Breast epithelium (tissue), 4 donors: ENCODE measurements around the gene C1orf210. TPM values are rescaled to one million over a fixed set of nuclear protein-coding genes. Genes with fewer than 3 reads are reported as not detected.
A peak's percentile ranks its signal among the peaks of the same experiment; 100 is the strongest.

Experiments
- DNase-seq, 2 donors: peaks; one replicate each; pipeline ENCODE4 v3.0.0-alpha.2; 2019; ENCODE audit warnings: low spot score in 2 of 2
- H3K27ac ChIP-seq, 2 donors: fragments of 200-600 bp; sonication (generic) in 1 of 2; one replicate each; pipeline ENCODE4 v1.5.1; 2016 to 2019; ENCODE audit warnings: mild to moderate bottlenecking in 1 of 2
- H3K27me3 ChIP-seq, 2 donors: fragments of 200-600 bp; sonication (generic) in 1 of 2; one replicate each; pipeline versions ENCODE4 v1.5.1 to v1.6.0; 2017 to 2019; ENCODE audit warnings: control low read depth in 1 of 2, mild to moderate bottlenecking in 1 of 2
- H3K36me3 ChIP-seq: fragments of 200-600 bp; one replicate; pipeline ENCODE4 v1.5.1; 2019
- H3K4me1 ChIP-seq, 2 donors: fragments of 200-600 bp; sonication (generic); one replicate each; pipeline ENCODE4 v1.5.1; 2016 to 2019; ENCODE audit warnings: control low read depth in 1 of 2
- H3K4me3 ChIP-seq, 3 donors: fragments of 200-600 bp; sonication (generic); 1 replicate in 2 of 3; 2 replicates in 1 of 3; pipeline ENCODE4 v1.5.1; 2016 to 2019; ENCODE audit warnings: mild to moderate bottlenecking in 3 of 3, moderate library complexity in 2 of 3
- H3K9me3 ChIP-seq, 2 donors: fragments of 200-600 bp; sonication (generic) in 1 of 2; one replicate each; pipeline ENCODE4 v1.5.1; 2016 to 2019; ENCODE audit warnings: control low read depth in 1 of 2
- CTCF ChIP-seq, 3 donors: fragments of 450-650 bp; IDR thresholded peaks; one replicate each; pipeline ENCODE4 v1.5.1; 2016 to 2017; ENCODE audit warnings: antibody characterized with exemption in 3 of 3, mild to moderate bottlenecking in 3 of 3, moderate library complexity in 3 of 3
- POLR2A ChIP-seq: fragments of 450-650 bp; IDR thresholded peaks from one replicate; pipeline ENCODE4 v1.6.1; 2016; ENCODE audit warnings: antibody characterized with exemption, mild to moderate bottlenecking, moderate library complexity
- POLR2AphosphoS5 ChIP-seq, 3 donors: sonication (generic); formaldehyde crosslinking; IDR thresholded peaks; one replicate each; pipeline ENCODE4 v1.6.1; 2017; ENCODE audit warnings: antibody characterized with exemption in 3 of 3
- intact Hi-C: fragments of 100-400 bp; cut with DNase I; formaldehyde crosslinking; loops from one replicate; pipeline ENCODE4 v1.15.1; 2023; ENCODE audit warnings: low total_unique reads
- total RNA-seq, 3 donors: library from RNA; depleted of rRNA; stranded (reverse); fragments of >200 nt; gene quantifications; one replicate each; pipeline ENCODE4 v1.1.0, GENCODE V29; 2016

Gene C1orf210
- total RNA-seq, 3 donors from 2014 or later = 7.2 to 31.3 TPM; not detected in 1

DNA sequence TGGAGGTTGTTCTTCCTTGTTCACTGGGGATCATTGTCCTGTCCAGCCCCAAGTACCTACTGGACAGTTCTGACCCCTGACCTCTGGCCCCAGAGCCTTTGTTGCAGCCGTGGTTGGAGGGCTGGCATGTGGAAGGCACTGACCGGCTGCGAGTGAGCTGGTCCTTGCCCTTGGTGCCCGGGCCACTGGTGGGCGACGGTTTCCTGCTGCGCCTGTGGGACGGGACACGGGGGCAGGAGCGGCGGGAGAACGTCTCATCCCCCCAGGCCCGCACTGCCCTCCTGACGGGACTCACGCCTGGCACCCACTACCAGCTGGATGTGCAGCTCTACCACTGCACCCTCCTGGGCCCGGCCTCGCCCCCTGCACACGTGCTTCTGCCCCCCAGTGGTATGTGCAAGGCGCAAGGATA is 26.8 kb upstream of the C1orf210 start:
- Histone ChIP-seq H3K4me1 (no peaks in the 10 kb centered on the region), H3K36me3 (no peaks in the 10 kb centered on the region), H3K27ac (no peak overlapping the region), H3K27me3 (no peaks in the 10 kb centered on the region), H3K4me3 (no peak overlapping the region), H3K9me3 (no peaks in the 10 kb centered on the region)
- peak in 1 of 2 donors; percentile 44 for DNase-seq
- TF ChIP-seq POLR2AphosphoS5 (IDR thresholded peaks at IDR 0.05) (no peak), POLR2A (no peak), CTCF (IDR thresholded peaks at IDR 0.05) (no peak)
- intact Hi-C loops = no loop called here

- Histone ChIP-seq H3K4me1 (no peaks in the 10 kb centered on the region), H3K27ac (no peak overlapping the region), H3K9me3 (no peaks in the 10 kb centered on the region), H3K36me3 (no peaks in the 10 kb centered on the region), H3K27me3 (no peaks in the 10 kb centered on the region), H3K4me3 (no peak overlapping the region)
- intact Hi-C loops = no loop called here
- no peak for DNase-seq
- no peak for TF ChIP-seq POLR2AphosphoS5 (IDR thresholded peaks at IDR 0.05)
- no peak for TF ChIP-seq POLR2A
Observed at GRCh38 chr1:43311521-43311920, 26.1 kb upstream of the C1orf210 start.

DNA sequence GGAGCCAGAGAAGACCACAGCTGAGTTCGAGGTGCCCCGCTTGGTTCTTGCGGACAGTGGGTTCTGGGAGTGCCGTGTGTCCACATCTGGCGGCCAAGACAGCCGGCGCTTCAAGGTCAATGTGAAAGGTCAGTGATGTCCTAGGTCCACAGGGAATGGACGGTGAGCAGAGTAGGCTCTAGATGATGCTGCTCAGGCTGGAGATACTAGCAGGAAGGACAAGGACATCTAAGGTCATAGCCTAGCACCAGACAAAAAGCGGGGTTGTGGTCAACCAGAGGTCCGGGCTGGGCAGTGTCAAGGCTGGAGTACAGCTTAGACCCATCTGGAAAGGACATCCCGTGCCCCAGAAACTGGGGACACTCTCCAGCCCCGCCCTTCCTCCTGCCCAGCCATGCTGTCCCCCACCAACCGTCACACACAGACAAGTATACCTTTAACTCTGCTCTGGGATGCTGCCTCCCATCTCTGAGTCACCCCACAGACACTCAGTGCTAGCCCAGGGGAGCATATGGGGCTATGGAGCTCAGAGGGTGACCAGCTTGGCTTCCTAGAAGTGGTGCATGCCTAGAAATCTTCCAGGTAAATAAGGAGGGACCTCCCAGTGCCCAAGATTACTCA is 24.1 kb upstream of the C1orf210 start:
- no peaks in the 10 kb centered on the region for H3K27me3 ChIP-seq
- no peaks in the 10 kb centered on the region for H3K4me1 ChIP-seq
- intact Hi-C loops = no loop called here
- DNase-seq = peak in 1 of 2 donors; percentile 28
- no peaks in the 10 kb centered on the region for H3K9me3 ChIP-seq
- H3K36me3 ChIP-seq = no peaks in the 10 kb centered on the region
- TF ChIP-seq CTCF (IDR thresholded peaks at IDR 0.05) = no peak
- TF ChIP-seq POLR2AphosphoS5 (IDR thresholded peaks at IDR 0.05) = no peak
- no peak for TF ChIP-seq POLR2A
- H3K27ac ChIP-seq = no peak overlapping the region
- no peak overlapping the region for H3K4me3 ChIP-seq

DNA sequence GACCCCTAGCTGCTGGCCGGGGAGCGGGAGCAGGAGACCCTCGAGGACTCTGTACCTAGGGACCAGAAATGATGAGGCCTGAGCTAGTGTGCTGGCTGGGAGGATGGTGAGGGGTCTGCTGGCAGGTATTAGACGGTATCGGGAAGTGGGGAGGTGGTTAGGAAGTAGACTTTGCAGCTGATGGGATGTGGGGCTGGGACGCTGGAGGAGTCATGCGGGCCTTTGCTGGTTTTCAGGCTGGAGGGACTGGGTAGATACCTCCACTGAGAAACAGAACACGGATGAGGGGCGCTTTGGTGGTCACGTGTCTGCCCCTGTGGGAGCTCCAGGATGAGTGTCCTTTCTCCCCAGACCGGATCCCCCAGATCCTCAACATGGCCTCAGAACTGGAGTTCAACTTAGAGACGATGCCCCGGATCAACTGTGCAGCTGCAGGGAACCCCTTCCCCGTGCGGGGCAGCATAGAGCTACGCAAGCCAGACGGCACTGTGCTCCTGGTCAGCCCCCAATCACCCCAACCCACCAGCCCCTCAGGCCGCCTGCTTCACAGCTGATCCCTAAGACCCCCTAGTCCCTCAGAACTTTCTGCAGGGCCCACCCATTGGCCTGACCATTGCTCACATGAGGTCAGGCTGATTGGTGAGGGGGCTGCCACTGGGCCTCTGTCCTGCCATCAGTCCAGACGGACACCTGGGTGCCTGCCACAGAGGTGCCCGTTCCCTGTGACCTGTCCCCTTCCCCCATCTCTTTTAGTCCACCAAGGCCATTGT is 23.4 kb upstream of the C1orf210 start:
- no peak for DNase-seq
- no peaks in the 10 kb centered on the region for H3K4me1 ChIP-seq
- no peaks in the 10 kb centered on the region for H3K27me3 ChIP-seq
- H3K27ac ChIP-seq = no peak overlapping the region
- no peaks in the 10 kb centered on the region for H3K36me3 ChIP-seq
- intact Hi-C loops = no loop called here
- TF ChIP-seq POLR2AphosphoS5 (IDR thresholded peaks at IDR 0.05) (no peak), CTCF (IDR thresholded peaks at IDR 0.05) (no peak), POLR2A (no peak)
- no peaks in the 10 kb centered on the region for H3K9me3 ChIP-seq
- no peak overlapping the region for H3K4me3 ChIP-seq

DNA sequence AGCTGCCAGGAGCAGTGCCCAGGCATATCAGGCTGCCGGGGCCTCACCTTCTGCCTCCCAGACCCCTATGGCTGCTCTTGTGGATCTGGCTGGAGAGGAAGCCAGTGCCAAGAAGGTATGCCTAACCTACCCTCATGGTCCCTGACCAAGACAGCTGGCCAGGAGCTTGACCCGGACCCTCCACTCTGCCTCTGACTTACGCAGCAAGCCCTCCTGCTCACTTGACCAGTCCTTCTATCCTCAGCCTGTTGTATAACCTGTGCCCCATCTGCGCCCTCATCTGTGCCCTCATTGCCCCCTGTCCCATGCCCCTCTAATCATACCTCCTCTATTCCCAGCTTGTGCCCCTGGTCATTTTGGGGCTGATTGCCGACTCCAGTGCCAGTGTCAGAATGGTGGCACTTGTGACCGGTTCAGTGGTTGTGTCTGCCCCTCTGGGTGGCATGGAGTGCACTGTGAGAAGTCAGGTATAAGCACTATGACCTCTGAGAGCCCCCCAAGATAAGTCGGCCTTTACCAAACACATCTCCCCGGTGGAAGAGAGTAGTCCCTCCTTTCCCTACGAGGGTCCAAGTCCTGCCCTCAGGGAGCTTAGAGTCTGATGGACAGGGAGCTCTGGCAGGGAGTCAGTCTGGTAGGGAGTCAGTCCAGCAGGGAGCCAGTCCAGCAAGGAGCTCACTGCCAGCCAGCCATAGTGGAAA is 22.2 kb upstream of the C1orf210 start:
- no peak overlapping the region for H3K4me3 ChIP-seq
- intact Hi-C loops = no loop called here
- no peak overlapping the region for H3K27ac ChIP-seq
- H3K4me1 ChIP-seq = no peaks in the 10 kb centered on the region
- DNase-seq = peak in 1 of 2 donors; percentile 34
- no peak for TF ChIP-seq POLR2AphosphoS5 (IDR thresholded peaks at IDR 0.05)
- TF ChIP-seq CTCF (IDR thresholded peaks at IDR 0.05) = no peak
- TF ChIP-seq POLR2A = no peak
- H3K27me3 ChIP-seq = no peaks in the 10 kb centered on the region
- no peaks in the 10 kb centered on the region for H3K9me3 ChIP-seq
- no peaks in the 10 kb centered on the region for H3K36me3 ChIP-seq
